ENCODE measurements around the gene EXOC3L4.

DNA sequence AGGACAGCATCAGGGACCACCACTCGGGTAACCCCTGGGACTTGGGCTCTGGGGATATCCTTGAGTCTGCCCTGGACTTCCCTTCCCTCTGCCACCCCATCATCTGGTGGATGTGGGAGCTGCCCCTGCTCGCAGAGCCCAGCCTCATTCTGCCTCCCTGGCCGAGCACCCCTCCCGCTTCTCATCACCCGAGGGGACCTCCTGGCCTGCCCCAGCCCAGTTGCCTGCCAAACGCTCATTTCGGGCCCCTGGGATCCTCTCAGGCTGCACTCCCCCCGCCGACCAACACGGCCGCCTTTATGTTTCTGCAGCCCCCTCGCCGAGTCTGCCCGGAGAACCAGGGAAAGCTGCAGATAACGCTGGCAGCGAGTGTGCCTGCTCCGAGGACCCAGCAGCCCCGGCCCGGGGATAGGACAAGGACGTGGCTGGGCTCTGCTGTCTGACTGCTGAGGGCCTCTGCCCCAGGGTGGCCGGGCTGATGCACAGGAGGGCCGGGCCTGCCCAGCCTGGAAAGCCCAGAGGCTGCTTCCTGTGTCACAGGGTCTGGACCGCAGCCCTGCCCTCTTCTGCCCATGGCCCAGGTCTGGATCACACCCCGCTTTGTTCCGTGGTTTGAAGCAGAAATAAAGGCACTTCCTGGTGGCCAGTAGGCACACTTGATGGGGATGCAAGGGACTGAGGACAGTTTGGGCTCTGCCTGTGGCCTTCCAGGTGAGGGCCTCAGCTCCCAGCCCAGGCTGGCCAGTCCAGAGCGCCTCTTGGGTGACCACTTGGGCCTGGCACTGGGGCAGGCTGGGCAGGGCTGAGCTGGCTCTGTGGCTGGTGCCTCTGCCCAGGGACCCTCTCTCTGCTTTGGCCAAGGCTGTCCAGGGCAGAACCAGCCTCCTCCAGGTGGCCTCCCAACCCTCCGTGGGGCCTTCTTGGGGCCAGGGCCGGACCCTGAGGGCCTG, 4.9 kb upstream of the EXOC3L4 start:
- TF ChIP-seq ARNTL (CRISPR knock-in tag; IDR thresholded peaks at IDR 0.05; ENCODE audit: borderline replicate concordance, low read depth) (no peak), BACH2 (CRISPR knock-in tag; IDR thresholded peaks at IDR 0.05; ENCODE audit: borderline replicate concordance) (no peak)
- TF ChIP-seq, protein P1, sequence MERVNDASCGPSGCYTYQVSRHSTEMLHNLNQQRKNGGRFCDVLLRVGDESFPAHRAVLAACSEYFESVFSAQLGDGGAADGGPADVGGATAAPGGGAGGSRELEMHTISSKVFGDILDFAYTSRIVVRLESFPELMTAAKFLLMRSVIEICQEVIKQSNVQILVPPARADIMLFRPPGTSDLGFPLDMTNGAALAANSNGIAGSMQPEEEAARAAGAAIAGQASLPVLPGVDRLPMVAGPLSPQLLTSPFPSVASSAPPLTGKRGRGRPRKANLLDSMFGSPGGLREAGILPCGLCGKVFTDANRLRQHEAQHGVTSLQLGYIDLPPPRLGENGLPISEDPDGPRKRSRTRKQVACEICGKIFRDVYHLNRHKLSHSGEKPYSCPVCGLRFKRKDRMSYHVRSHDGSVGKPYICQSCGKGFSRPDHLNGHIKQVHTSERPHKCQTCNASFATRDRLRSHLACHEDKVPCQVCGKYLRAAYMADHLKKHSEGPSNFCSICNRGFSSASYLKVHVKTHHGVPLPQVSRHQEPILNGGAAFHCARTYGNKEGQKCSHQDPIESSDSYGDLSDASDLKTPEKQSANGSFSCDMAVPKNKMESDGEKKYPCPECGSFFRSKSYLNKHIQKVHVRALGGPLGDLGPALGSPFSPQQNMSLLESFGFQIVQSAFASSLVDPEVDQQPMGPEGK (CRISPR knock-in tag; IDR thresholded peaks at IDR 0.05; ENCODE audit: borderline replicate concordance): no peak
